LNCaP clone FGC (cell line): ENCODE measurements around the gene HRK.

Source experiments
- DNase-seq: peaks from one replicate; pipeline ENCODE4 v3.0.0-alpha.2; 2011; ENCODE audit warnings: low read depth
- H3K4me3 ChIP-seq: 2 replicates; pipeline ENCODE4 v1.5.1; 2011; ENCODE audit warnings: mild to moderate bottlenecking, low read depth, low read length, control low read depth
- CTCF ChIP-seq: IDR thresholded peaks from 2 replicates; pipeline ENCODE4 v1.5.1; 2012; ENCODE audit warnings: mild to moderate bottlenecking; ENCODE audit not compliant: control insufficient read depth, insufficient read depth; ENCODE audit errors: extremely low read depth

The HRK gene

GRCh38 chr12:116880213-116880816 lies 926 bp downstream of the HRK start:
- H3K4me3 ChIP-seq, result peak overlapping the region; percentile 45
- no peak for TF ChIP-seq CTCF
- DNase-seq, result no peak

- no peak overlapping the region for H3K4me3 ChIP-seq
Observed at GRCh38 chr12:116879509-116880212, 1.6 kb downstream of the HRK start.

GRCh38 chr12:116878567-116879508 lies 2.4 kb downstream of the HRK start:
- H3K4me3 ChIP-seq, result no peak overlapping the region
- TF ChIP-seq CTCF, result no peak
- no peak for DNase-seq

More at GRCh38 chr12:116879509-116880212, 1.6 kb downstream of the HRK start:
- TF ChIP-seq CTCF, result no peak
- no peak for DNase-seq

GRCh38 chr12:116876151-116876869 lies 4.9 kb downstream of the HRK start:
- H3K4me3 ChIP-seq, result no peak overlapping the region
- no peak for TF ChIP-seq CTCF
- no peak for DNase-seq

GRCh38 chr12:116874324-116874995 lies 6.8 kb downstream of the HRK start:
- no peak overlapping the region for H3K4me3 ChIP-seq

More at GRCh38 chr12:116874324-116874995, 6.8 kb downstream of the HRK start:
- TF ChIP-seq CTCF, result no peak
- DNase-seq, result no peak
